ENCODE data around the gene USP17L21.
"Not testable (repeated sequence)": the region's sequence is repeated elsewhere in the genome, so short reads cannot be mapped to it uniquely, and the experiment has no call there.

DNA sequence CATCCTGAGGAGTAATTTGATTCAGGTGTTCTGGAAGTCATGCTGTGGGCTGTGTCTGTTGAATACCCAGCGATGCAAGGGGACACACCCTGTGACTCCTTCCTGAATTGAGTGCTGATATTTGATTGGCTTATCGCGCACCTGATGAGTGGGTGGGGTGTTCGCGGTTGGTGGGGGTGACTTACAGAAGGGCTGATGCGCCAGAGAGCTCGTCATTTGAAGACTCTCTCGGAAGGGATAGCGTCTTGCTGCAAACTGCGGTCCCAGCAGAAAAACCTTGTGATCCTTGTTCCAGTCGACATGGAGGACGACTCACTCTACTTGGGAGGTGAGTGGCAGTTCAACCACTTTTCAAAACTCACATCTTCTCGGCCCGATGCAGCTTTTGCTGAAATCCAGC, 47.6 kb upstream of the USP17L21 start, which contains the start of gene USP17L11:
- TF ChIP-seq, protein P1, sequence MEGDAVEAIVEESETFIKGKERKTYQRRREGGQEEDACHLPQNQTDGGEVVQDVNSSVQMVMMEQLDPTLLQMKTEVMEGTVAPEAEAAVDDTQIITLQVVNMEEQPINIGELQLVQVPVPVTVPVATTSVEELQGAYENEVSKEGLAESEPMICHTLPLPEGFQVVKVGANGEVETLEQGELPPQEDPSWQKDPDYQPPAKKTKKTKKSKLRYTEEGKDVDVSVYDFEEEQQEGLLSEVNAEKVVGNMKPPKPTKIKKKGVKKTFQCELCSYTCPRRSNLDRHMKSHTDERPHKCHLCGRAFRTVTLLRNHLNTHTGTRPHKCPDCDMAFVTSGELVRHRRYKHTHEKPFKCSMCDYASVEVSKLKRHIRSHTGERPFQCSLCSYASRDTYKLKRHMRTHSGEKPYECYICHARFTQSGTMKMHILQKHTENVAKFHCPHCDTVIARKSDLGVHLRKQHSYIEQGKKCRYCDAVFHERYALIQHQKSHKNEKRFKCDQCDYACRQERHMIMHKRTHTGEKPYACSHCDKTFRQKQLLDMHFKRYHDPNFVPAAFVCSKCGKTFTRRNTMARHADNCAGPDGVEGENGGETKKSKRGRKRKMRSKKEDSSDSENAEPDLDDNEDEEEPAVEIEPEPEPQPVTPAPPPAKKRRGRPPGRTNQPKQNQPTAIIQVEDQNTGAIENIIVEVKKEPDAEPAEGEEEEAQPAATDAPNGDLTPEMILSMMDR (conservative IDR thresholded peaks at IDR 0.05; ENCODE audit: low read depth, low read length): not testable (repeated sequence)
- TF ChIP-seq EZH2 (IDR thresholded peaks at IDR 0.05; ENCODE audit: low read length, unreplicated experiment): not testable (repeated sequence)
